ENCODE results near the gene ANKS1B. TPM values are rescaled to one million over a fixed set of nuclear protein-coding genes. Genes with fewer than 3 reads are reported as not detected.
A peak's percentile ranks its signal among the peaks of the same experiment; 100 is the strongest.
"Not testable (repeated sequence)": the region's sequence is repeated elsewhere in the genome, so short reads cannot be mapped to it uniquely, and the experiment has no call there.

The ANKS1B gene
- total RNA-seq, 1 experiment from 2014 or later: 0.11 TPM

DNA sequence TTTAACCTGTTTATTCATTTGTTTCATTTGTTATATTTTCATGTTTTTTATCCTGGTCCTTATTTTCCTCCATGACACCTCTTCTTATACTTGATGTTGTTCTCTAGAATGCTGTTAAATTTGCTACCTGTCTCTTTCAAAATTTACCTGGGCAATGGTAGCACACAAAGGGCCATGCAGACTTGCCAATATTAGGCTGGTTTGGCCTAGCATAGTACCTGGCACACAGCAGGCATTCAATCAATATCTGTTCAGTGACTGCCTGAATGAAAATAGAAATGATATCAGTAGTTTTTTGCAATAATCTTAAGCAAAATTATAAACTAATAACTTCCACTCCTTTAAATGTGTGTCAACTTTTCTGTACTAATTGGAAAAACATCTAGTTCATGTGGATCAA, 1014.5 kb downstream of the ANKS1B start:
- DNase-seq (ENCODE audit: low read depth): no peak

DNA sequence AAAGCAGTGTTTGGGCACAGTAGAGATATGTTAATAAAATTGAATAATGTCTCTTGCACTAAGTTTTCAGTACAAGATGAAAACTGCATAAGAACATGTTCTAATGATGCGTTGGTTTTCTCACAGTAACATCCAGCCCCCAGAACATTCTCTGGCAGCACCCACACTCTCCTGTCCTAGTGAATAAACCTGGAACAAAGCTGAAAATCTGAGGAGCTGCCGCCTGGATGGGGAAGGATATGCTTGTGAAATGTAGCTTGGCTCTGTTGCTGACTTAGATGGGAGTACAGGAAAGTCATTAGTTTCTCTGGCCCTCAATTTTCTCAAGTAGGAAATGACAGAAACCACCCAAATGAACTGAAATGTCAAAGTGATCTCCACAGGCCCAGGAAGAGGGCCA, 1015.8 kb downstream of the ANKS1B start:
- DNase-seq (ENCODE audit: low read depth): no peak

DNA sequence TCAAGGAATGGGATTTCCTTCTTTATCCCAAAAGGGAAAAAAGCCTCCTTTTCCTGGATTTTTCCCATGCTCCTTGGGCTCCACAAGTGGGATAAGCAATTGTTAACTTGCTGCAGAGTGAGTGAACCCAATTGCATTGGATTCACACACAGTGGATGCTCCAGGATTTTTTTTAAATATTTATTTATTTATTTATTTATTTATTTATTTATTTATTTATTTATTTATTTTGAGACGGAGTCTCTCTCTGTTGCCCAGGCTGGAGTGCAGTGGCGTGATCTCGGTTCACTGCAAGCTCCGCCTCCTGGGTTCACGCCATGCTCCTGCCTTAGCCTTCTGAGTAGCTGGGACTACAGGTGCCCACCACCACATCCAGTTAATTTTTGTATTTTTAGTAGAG, 1027.6 kb downstream of the ANKS1B start:
- DNase-seq (ENCODE audit: low read depth): not testable (repeated sequence)

DNA sequence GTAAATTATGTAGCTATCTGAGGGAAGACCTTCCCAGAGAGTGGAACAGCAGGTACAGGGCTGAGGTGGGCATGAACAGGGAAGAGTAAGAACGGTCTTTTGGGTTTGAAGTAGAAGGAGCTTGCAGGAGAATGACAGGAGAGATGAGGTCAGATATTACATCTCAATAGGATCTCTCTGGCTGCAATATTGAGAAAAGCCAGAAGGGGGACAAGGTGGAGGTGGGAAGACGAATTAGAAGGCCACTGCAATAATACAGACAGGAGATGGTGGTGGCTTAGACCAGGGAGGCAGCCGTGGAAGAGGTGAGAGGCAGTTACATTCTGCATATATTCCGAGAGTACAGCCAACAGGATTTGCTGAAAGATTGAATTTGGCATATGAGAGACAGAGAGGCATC, 1029.5 kb downstream of the ANKS1B start:
- peak; percentile 2 for DNase-seq (ENCODE audit: low read depth)

DNA sequence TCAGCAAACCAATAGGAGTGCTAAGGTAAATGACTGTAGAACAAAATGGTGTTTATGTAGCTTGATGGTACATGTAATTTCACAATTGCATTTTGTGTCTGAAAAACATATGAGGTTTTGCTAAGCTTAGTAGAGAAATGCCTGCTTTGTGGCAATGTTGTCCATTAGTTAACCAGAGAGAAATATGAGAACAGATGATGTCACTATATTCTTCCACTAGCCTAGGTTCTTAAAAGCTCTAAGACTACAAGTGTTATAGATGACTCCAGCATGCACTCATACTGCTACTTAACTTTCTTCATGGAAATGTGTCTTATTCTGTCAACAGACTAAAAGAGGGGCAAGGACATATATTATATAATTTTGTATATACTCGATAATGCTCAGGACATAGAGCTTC, 1030.2 kb downstream of the ANKS1B start:
- DNase-seq (ENCODE audit: low read depth): no peak

DNA sequence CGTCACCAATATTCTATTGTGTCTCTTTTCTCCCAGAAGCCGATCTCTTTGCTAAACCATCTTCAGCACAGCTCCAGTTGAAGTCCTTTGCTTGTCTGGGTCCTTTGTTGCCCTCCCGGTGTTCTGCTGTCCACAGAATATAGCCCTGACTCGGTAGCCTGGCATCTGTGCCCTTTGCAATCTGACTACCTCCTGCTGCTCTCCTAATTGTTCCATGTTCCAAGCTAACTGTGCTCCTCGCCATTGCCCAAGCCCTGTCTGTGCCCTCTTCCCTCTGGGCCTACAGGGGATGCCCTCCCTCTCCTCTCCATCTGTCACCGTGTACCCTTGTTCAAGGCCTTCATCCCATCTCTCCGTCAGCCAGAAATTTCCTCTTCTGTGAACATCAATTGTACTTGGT, 1033.3 kb downstream of the ANKS1B start:
- DNase-seq (ENCODE audit: low read depth): no peak

DNA sequence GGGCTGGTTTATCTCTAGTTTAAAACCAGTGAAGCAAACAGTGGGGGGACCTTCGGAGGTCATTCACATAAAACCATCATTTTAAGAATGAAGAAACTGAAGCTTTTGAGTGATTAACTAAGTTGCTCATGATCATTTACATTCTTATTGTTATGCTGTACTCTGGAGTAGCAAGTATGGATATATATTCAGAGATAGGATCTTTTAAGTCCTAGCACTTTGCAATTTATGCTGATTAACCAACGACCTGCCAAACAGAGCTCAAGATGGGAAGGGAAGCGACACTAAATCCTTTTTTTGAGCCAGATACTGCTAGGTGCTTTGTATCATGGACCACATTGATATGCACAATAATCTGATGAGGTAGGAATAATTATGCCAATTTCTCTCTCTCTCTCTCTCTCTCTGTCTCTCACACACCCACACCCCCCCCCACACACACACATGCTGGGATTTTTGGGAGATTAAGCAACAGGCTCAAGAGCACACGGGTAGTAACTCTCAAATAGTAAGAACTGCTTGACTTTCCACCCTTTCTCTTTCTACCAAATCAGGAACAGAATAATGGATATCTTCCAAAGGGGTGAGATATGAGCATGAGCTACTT, 1036.3 kb downstream of the ANKS1B start:
- DNase-seq (ENCODE audit: low read depth): no peak

DNA sequence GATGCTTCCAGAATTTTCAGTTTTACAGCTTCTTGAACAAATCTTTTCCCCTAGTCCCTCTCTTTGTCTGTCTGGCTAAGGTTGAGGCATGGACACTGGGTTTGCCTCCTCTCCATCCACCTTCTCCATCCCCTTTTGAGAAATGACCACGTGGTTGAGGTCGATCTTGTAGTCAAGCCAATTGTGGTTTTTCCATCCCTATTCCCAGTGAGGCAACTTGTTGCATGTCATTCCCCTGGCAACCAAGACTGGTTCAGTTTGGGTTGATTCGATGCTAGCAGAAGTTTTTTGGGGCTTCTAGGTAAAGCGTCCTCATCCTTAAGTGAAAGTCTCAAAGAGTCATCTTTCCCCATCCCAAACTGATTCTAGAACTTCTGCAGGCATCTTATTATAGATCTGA, 1038.9 kb downstream of the ANKS1B start:
- no peak for DNase-seq (ENCODE audit: low read depth)

DNA sequence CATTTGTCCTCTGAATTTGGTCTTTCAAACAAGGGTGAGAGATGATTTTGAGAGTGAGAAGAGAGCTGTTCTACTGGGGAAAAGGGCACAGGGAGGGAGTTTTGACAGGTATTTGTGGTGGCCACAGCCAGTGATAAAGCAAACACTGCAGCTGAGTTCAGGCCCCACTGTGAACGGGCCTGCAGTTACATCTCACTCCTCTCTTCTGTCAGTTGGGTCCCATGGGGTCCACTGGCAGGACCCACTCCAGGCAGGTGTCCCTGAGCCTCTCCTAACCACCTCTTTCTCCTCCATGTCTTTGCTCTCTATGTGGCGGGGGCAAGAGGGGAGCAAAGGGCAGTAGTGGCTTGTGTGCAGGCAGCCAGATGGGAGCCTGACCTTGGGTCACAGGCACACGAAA, 1044.8 kb downstream of the ANKS1B start:
- DNase-seq (ENCODE audit: low read depth): no peak

DNA sequence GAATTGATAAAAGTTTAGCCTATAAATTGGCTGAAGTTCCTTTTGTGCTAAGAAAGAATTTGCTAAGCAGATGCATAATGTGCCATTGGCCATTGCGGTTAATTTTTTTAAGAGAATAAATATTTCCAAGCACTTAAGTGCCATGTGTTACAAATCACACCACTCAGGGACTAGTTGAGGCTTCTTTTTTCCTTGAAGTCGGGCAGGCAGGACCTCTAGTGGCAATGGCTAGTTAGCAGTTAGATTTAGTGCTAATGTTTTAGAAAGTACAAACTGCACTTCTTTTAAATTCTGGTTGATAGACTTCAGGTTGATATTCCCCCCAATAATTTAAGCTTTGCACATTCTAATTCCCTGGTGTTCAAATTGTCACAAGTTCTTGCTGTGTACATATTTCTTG, 1045.4 kb downstream of the ANKS1B start:
- peak; percentile 15 for DNase-seq (ENCODE audit: low read depth)

DNA sequence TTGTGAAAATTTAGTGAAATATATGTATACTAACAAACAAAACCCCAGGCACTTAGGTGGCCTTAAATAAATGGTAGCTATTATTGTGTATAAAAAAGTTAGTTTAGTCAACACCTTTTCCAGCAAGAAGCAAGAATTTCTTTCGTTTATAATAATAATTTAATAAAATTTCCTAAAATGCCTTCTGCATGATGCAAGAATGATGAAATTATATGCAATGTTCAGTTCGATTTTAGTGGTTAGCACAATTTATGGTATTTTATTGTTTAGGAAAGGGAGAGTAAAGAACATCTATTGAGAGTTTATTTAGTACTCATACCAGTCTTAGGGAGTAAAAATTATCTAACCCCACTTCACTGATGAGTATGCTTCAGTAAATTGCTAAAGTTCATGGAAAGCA, 1048.9 kb downstream of the ANKS1B start:
- no peak for DNase-seq (ENCODE audit: low read depth)

DNA sequence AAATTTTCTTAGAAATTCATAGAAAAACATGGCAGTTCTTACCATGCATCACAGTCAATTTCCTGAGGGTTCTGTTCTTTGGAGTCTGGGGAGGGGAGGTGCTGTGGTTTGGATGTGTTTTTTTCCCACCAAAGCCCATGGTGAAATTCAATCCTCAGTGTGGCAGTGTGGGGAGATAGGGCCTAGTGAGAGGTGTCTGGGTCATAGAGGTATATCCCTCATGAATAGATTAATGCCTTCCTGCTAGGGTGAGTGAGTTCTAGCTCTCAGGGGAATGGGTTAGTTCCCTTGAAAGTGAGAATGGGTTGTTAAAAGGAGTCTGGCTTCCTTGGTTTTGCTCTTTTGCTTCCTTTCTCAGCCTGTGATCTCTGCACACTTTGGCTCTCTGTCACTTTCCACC, 1061.9 kb downstream of the ANKS1B start:
- DNase-seq (ENCODE audit: low read depth): no peak

DNA sequence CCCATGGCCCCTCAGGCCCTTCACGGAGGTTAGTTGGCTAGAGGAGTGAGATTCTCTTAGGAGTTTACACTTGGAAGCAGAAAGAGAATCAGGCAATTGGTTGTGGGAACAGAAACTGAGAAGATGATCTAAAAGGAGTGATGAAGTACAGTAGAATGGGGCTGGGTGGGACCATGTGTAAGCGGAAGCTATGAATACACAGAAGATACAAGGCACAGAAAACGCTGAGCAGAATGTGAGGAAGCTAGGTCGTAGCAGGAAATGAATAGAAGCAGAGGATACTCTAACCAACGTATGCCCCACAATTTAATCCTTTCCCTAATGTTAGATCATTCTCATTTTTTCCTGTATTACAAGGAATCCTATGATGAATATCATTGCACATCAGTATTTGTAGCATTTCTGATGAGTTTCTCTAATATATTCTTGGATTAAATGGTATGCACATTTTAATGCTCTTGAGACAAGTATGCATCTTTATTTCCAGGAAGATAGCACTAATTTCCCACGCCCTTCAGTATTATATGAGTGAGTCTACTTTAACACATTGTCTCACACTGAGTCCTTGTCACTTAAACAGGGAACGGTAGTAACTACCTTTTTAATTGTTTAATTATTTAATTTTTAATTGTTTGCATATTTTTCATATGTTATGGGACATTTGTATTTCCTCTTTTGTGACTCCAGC, 1066.4 kb downstream of the ANKS1B start:
- DNase-seq (ENCODE audit: low read depth): no peak

DNA sequence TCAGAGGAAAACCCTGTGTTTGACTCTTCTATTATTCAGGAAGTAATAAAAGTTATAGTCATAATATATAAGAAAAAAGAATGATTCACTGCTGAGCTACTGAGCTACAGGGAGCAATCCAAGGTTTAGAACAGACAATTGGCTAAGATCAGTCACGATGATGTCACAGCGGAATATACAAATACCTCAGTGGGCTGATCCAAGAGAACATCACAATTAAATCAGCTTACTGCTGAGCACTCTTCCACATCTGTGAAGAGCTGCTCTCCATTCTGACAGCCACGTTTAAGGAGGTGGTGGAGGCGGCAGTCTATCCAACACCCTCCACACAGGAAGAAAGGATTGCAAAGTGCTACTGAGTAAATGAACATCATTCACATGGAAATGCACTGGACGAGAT, 1068.6 kb downstream of the ANKS1B start:
- no peak for DNase-seq (ENCODE audit: low read depth)

DNA sequence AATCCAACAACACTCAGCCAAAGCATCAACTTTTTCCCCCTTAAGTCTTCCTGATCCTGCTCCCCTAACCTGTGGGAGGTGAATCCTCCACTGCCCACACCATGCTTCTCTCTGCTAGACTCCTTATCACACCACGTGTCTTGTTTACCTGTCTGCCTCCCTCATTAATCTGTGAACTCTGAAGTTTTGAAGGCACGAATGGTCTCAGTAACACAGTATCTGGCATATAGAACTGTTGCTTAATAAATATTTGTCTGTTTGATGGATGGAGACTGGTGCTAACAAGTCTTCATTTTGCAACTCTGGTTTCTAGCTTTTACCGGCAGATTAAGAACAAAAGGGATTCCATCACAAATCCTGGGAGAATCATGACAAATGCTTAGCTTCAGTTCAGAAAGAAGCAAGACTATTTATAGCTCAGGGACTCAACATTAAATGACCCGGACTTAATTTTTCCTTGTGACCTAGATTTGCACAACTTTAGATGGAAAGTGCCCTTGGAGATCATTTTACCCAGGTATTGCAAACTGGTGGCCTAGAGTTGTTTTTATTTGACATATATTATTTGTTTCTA, 1072.2 kb downstream of the ANKS1B start:
- DNase-seq (ENCODE audit: low read depth): no peak

DNA sequence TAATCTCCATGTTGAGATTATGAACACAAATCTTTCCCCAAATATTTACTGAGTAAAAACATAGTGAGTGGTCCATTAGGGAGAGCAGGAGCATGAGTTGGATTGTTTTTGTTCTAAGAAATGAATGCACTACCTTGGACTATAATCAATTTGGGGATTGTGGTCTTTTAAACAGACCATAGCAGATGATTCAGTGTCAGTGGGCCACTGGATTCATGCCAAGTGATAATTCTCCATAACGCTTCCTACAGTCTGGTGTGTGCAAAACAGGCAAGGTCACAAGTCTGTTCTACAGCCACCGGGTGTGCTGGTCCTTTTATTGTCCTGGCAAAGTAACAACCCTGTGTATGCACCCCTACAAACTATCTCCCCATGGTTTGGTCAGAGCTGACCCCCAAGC, 1073.3 kb downstream of the ANKS1B start:
- DNase-seq (ENCODE audit: low read depth): no peak

DNA sequence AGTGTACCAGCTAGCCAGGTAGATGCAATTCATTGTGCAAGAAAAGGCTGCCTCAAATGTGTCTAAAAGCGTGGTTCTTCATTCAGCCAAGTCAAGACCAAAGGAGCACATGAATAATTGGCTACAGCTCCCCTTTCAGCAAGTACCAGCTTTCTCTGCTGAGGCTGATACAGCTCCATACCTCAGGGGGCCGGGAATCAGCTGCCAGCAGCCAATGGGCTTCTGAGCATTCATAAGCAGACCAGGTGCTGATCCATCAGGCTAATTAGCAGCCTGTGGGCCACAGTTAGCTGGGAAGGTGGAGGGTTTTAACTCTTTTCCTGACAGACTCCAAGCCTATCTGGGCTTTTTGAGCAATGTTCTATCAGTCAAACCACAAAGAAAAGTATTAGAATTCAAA, 1075.0 kb downstream of the ANKS1B start:
- no peak for DNase-seq (ENCODE audit: low read depth)

DNA sequence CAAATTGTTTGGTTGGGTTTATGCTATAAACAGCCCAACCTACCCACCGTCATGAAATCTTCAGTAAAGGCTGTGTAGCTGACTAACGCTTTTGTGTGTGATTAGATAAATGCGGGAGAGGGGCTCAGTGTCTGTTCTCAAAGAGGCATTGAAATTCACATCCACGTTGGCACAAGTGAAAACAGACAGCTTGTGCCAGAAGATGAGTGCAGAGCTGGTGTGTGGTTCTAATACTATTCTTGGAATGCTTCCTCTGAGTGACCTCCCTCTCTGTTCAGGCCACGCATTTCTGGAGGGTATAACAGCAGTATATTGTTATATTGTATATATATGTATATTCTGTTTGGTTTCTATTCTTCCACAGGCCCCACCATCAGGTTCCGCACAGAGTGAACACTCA, 1075.9 kb downstream of the ANKS1B start:
- DNase-seq (ENCODE audit: low read depth): no peak

DNA sequence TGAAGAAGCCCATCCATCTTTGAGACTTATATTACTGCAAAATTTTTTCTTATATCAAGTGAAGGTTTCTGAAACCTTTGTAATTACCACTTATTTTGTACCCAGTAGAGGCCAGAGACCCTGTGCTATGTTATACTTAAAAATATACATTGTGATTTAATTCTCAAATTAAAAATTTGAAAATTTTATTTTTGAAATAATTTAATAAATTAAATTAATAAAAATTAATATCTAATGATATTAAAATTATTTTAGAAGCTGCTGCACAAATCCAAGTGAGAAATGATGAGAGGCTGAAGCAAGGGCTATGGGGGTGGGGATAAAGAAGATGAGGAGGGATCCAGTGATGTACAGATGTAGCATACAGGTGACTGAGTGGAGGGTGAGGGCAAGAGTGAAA, 1080.9 kb downstream of the ANKS1B start:
- DNase-seq (ENCODE audit: low read depth): no peak

DNA sequence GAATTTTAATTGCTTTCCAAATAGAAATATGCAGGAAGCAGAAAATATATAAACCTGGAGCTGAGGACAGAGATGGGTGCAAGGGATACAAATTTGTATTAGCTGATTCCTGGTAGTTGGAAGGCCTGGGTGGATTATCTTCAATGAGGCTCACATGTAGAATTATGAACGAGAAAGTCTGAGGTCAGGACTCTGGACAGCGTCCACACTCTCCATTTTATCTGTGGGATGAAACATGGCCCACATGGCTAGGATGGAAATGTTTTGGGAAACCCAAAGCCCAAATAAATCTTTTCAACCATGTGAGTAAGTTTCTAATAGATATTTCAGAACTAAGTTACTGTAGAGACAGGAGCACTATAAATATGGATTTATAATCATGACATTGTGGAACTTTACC, 1083.5 kb downstream of the ANKS1B start:
- peak; percentile 2 for DNase-seq (ENCODE audit: low read depth)

DNA sequence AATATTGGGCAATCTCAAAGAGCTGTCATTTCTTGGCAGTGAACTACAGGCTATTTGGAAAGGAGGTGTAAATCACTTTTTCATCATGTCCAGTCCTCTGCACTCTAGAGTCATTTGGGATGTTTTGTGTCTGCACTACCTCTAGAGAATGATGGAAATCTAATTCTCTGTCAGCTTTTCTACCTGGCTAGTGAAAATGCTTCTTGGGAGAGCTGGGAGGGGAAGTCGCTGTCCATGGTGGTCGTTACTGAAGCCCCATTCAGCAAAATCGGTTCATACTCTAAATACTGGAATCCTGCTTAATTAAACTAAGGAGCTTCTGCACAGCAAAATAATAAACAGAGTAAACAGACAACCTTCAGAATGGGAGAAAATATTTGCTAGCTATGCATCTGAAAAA, 1087.8 kb downstream of the ANKS1B start:
- DNase-seq (ENCODE audit: low read depth): no peak

DNA sequence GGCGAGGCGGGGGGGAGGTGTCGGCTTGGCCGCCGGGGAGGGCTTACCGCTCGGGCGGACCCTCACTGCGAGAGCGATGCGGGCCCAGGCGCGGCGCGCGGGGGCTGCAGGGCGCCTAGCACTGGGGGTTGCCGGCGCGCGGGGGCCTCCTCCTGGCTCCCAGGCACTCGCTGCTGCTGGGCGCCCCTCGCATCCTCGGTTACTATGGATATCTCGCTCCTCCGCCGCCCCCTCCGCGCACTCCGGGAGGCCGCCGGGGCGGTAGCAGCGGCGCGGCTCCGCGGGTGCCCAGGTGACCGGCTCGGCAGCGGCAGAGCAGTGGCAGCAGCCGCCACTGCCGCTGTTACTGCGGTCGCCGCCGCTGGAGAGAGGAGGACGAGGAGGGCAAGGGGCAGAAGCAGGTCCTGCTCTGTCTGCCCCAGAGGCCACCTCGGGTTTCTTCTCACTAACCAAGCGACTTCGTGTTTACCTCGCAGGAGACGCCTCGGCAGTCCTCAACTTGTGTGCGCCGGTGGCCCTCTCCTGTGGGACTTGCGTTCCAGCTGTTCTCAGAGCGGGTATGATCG, 1089.6 kb downstream of the ANKS1B start:
- no peak for DNase-seq (ENCODE audit: low read depth)
